GM23338 (cell line): ENCODE results near the gene NME9. TPM values are rescaled to one million over a fixed set of nuclear protein-coding genes. Genes with fewer than 3 reads are reported as not detected.

Experiments used
- ATAC-seq: fragments of 200-7000 bp; cut with Tn5 transposase; 3 replicates; pipeline ENCODE4 v1.9.1; 2020
- DNase-seq: peaks from one replicate; pipeline ENCODE4 v3.0.0-alpha.2; 2015; ENCODE audit warnings: low spot score
- H2AFZ ChIP-seq: fragments of 200-600 bp; sonication (generic); 2 replicates; pipeline ENCODE4 v1.8.0; 2016; ENCODE audit warnings: antibody characterized with exemption, mild to moderate bottlenecking, moderate library complexity
- H3F3A ChIP-seq: fragments of 200-600 bp; sonication (generic); replicated peaks from 2 replicates; pipeline ENCODE4 v1.8.0; 2017; ENCODE audit warnings: antibody characterized with exemption, mixed run types, low read depth
- H3K27ac ChIP-seq: fragments of 200-600 bp; sonication (generic); 2 replicates; pipeline ENCODE4 v1.6.1; 2016; ENCODE audit warnings: low read depth
- H3K27me3 ChIP-seq: fragments of 200-600 bp; sonication (generic); 2 replicates; pipeline ENCODE4 v1.8.0; 2016; ENCODE audit warnings: mild to moderate bottlenecking, mixed run types, moderate library complexity; ENCODE audit not compliant: insufficient read depth
- H3K36me3 ChIP-seq: fragments of 200-600 bp; sonication (generic); 2 replicates; pipeline ENCODE4 v1.8.0; 2016; ENCODE audit warnings: mild to moderate bottlenecking; ENCODE audit not compliant: insufficient read depth
- H3K4me1 ChIP-seq: fragments of 200-600 bp; sonication (generic); 2 replicates; pipeline ENCODE4 v1.8.0; 2016; ENCODE audit warnings: mild to moderate bottlenecking, moderate library complexity; ENCODE audit not compliant: insufficient read depth
- H3K4me2 ChIP-seq: fragments of 200-600 bp; sonication (generic); 2 replicates; pipeline ENCODE4 v1.7.1; 2017; ENCODE audit warnings: mixed run types
- H3K4me3 ChIP-seq: fragments of 200-600 bp; sonication (generic); 2 replicates; pipeline ENCODE4 v1.6.1; 2016; ENCODE audit warnings: mixed run types
- H3K79me2 ChIP-seq: fragments of 200-600 bp; sonication (generic); replicated peaks from 2 replicates; pipeline ENCODE4 v1.8.0; 2017; ENCODE audit warnings: mild to moderate bottlenecking; ENCODE audit not compliant: insufficient read depth
- H3K9me2 ChIP-seq: fragments of 200-600 bp; sonication (generic); 2 replicates; pipeline ENCODE4 v1.8.0; 2017; ENCODE audit not compliant: insufficient read depth
- H4K20me1 ChIP-seq: fragments of 200-600 bp; sonication (generic); replicated peaks from 2 replicates; pipeline ENCODE4 v1.8.0; 2017; ENCODE audit warnings: mild to moderate bottlenecking; ENCODE audit not compliant: insufficient read depth
- H3K27ac Mint-ChIP-seq: 2 replicates; pipeline ENCODE4 v1.8.0; 2020; ENCODE audit warnings: inconsistent platforms, mild to moderate bottlenecking, moderate library complexity, mixed read lengths
- H3K27me3 Mint-ChIP-seq: 3 replicates; pipeline ENCODE4 v1.8.0; 2022; ENCODE audit warnings: low read depth, mild to moderate bottlenecking, moderate library complexity, mixed read lengths, inconsistent platforms; ENCODE audit not compliant: insufficient read depth, poor library complexity
- H3K36me3 Mint-ChIP-seq: 3 replicates; pipeline ENCODE4 v1.8.0; 2021; ENCODE audit warnings: low read depth, mild to moderate bottlenecking, inconsistent platforms, moderate library complexity, mixed read lengths
- H3K4me1 Mint-ChIP-seq: 3 replicates; pipeline ENCODE4 v1.8.0; 2020; ENCODE audit warnings: mild to moderate bottlenecking, inconsistent platforms, mixed read lengths
- H3K4me3 Mint-ChIP-seq: 3 replicates; pipeline ENCODE4 v1.8.0; 2021; ENCODE audit warnings: moderate library complexity, mild to moderate bottlenecking, inconsistent platforms, mixed read lengths
- H3K9me3 Mint-ChIP-seq: 3 replicates; pipeline ENCODE4 v1.8.0; 2020; ENCODE audit warnings: moderate library complexity, mild to moderate bottlenecking, inconsistent platforms, mixed read lengths
- CTCF ChIP-seq, 2 experiments: fragments of 200-600 bp in 1 of 2; sonication (generic) in 1 of 2; conservative IDR thresholded peaks; 2 replicates each; pipeline versions ENCODE4 v1.5.1 to v1.6.1; 2016 to 2017; ENCODE audit warnings: antibody characterized with exemption in 2 of 2, low read depth in 2 of 2, mild to moderate bottlenecking in 2 of 2, moderate library complexity in 1 of 2
- EZH2 ChIP-seq: fragments of 200-600 bp; sonication (generic); IDR thresholded peaks from one replicate; pipeline ENCODE4 v1.8.0; 2017; ENCODE audit warnings: antibody characterized with exemption, mild to moderate bottlenecking, low read depth; ENCODE audit not compliant: unreplicated experiment
- JUNB ChIP-seq: IDR thresholded peaks from one replicate; pipeline ENCODE4 v1.6.1; 2016; ENCODE audit warnings: antibody characterized with exemption; ENCODE audit not compliant: unreplicated experiment
- POLR2AphosphoS5 ChIP-seq: IDR thresholded peaks from 2 replicates; pipeline ENCODE4 v1.6.1; 2016; ENCODE audit warnings: antibody characterized with exemption, low read depth
- ZNF331 ChIP-seq: fragments of 250-450 bp; sonication (Bioruptor Pico); IDR thresholded peaks from 2 replicates; pipeline ENCODE4 v1.5.0; 2020; ENCODE audit warnings: low read depth, mild to moderate bottlenecking, moderate library complexity
- ZNF462 ChIP-seq: fragments of 250-450 bp; sonication (Bioruptor Pico); IDR thresholded peaks from 2 replicates; pipeline ENCODE4 v1.5.0; 2020; ENCODE audit warnings: mild to moderate bottlenecking, moderate library complexity
- polyA plus RNA-seq: library from polyadenylated mRNA; unstranded; fragments of >200 nt; fragmentation: Nextera tagmentation; extraction: Ambion mirVana; gene quantifications from 2 replicates; pipeline ENCODE4 v1.2.1, GENCODE V29; 2016
- total RNA-seq: library from RNA; depleted of rRNA; stranded (reverse); fragments of >200 nt; shearing (Covaris generic); gene quantifications from 2 replicates; pipeline ENCODE4 v1.2.3, GENCODE V29; 2014

NME9 gene
- total and polyA plus RNA-seq, 2 experiments from 2014 or later: 0.14 to 2.0 TPM

DNA sequence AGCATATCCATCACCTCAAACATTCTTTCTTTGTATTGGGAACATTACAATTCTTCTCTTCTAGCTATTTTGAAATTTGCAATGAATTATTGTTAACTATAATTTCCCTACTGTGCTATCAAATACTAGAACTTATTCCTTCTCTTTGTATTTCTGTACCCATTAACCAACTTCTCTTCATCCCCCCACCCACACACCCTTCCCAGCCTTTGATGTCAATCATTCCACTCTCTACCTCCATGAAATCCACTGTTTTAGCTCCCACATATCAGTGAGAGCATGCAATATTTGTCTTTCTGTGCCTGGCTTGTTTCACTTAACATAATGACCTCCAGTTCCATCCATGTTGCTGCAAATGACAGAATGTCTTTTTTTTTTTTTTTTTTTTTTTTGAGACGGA lies 49.3 kb upstream of the NME9 start (continued):
- TF ChIP-seq CTCF (conservative IDR thresholded peaks at IDR 0.05; ENCODE audit: low read depth in 2 of 2) (no peak), ZNF331 (CRISPR knock-in tag) (no peak), POLR2AphosphoS5 (no peak), EZH2 (no peak)

- Histone ChIP-seq H3K79me2 (no peaks in the 10 kb centered on the region), H3K4me3 (no peak overlapping the region), H3K4me2 (no peak overlapping the region), H4K20me1 (no peaks in the 10 kb centered on the region), H2AFZ (no peak overlapping the region), H3K27me3 (no peaks in the 10 kb centered on the region), H3F3A (no peaks in the 10 kb centered on the region), H3K36me3 (no peaks in the 10 kb centered on the region; the same call in 1 of the 2 replicates), H3K27ac (no peak overlapping the region), H3K9me2 (no peaks in the 10 kb centered on the region), H3K4me1 (no peaks in the 10 kb centered on the region)
- H3K36me3 Mint-ChIP-seq: peaks cover 5% of the 10 kb centered on the region; the same call in 2 of the 3 replicates
- no peak overlapping the region for H3K4me3 Mint-ChIP-seq
- TF ChIP-seq JUNB: no peak
- no peak for TF ChIP-seq ZNF462 (CRISPR knock-in tag)
- ATAC-seq (no peak), DNase-seq (no peak)
- H3K9me3 Mint-ChIP-seq: no peaks in the 10 kb centered on the region; the same call in 2 of the 3 replicates
- H3K27me3 Mint-ChIP-seq: no peaks in the 10 kb centered on the region
- peak overlapping the region; percentile 21; the same call in 1 of the 2 replicates for H3K27ac Mint-ChIP-seq
- H3K4me1 Mint-ChIP-seq: peaks cover 9% of the 10 kb centered on the region
Measured at GRCh38 chr3:138378331-138378730, 48.7 kb upstream of the NME9 start.
